A549 (cell line): ENCODE results near the gene TGFBR3. TPM values are rescaled to one million over a fixed set of nuclear protein-coding genes. Genes with fewer than 3 reads are reported as not detected.

Experiments used
- ATAC-seq, 2 experiments: fragments of 200-7000 bp in 1 of 2; fragments of >200 bp in 1 of 2; cut with Nextera tagmentation in 1 of 2; cut with Tn5 transposase in 1 of 2; 3 replicates each; pipeline versions ENCODE4 v1.8.0 to v1.9.1; 2018 to 2020; ENCODE audit warnings: mild to moderate bottlenecking in 1 of 2, moderate library complexity in 1 of 2
- CTCF ChIA-PET: fragments of 300-600 bp; sonication (Branson Sonifier 250); formaldehyde crosslinking; extraction: SDS; loops from one replicate; lab custom pipeline; 2021; ENCODE audit warnings: antibody characterized with exemption, inconsistent platforms; lab: Yijun Ruan, JAX
- POLR2A ChIA-PET: fragments of 350-600 bp; formaldehyde crosslinking; extraction: SDS; loops from one replicate; lab custom pipeline; 2021; ENCODE audit warnings: antibody characterized with exemption, inconsistent platforms; lab: Yijun Ruan, JAX
- DNase-seq, 2 experiments: peaks; one replicate each; pipeline versions ENCODE4 v3.0.0 to v3.0.0-alpha.2; 2011 to 2016; ENCODE audit warnings: low read depth in 1 of 2, low spot score in 1 of 2
- FAIRE-seq: peaks from 2 replicates; lab custom pipeline; 2011; peaks lifted over from hg19 to GRCh38; lab: Jason Lieb, UNC
- H3K27ac ChIP-seq, 2 experiments: fragments of >200 bp; sonication (Bioruptor Twin); formaldehyde crosslinking; 3 replicates each; pipeline ENCODE4 v1.5.1; 2016 to 2017
- H3K4me1 ChIP-seq: fragments of >200 bp; sonication (Bioruptor Twin); formaldehyde crosslinking; 3 replicates; pipeline ENCODE4 v1.6.1; 2016
- H3K4me2 ChIP-seq: fragments of >200 bp; sonication (Bioruptor Twin); formaldehyde crosslinking; 3 replicates; pipeline ENCODE4 v1.6.1; 2016
- H3K4me3 ChIP-seq: fragments of >200 bp; sonication (Bioruptor Twin); formaldehyde crosslinking; 3 replicates; pipeline ENCODE4 v1.5.1; 2016
- H3K9me3 ChIP-seq: fragments of >200 bp; sonication (Bioruptor Twin); formaldehyde crosslinking; 3 replicates; pipeline ENCODE4 v1.6.1; 2016
- ATOH8 ChIP-seq: fragments of 250-450 bp; sonication (Bioruptor Pico); IDR thresholded peaks from 2 replicates; pipeline ENCODE4 v1.5.0; 2020; ENCODE audit warnings: low read depth, mild to moderate bottlenecking, moderate library complexity
- BHLHE40 ChIP-seq: IDR thresholded peaks from 2 replicates; pipeline ENCODE4 v1.6.1; 2012; ENCODE audit warnings: low read depth, low read length, inconsistent platforms
- CHD4 ChIP-seq: fragments of 200-600 bp; sonication (generic); IDR thresholded peaks from 2 replicates; pipeline ENCODE4 v1.6.1; 2016; ENCODE audit warnings: antibody characterized with exemption, mild to moderate bottlenecking, borderline replicate concordance
- EHF ChIP-seq: fragments of 250-450 bp; sonication (Bioruptor Pico); IDR thresholded peaks from 2 replicates; pipeline ENCODE4 v1.5.0; 2020; ENCODE audit warnings: mild to moderate bottlenecking
- EHMT2 ChIP-seq: fragments of 200-600 bp; sonication (generic); IDR thresholded peaks from 2 replicates; pipeline ENCODE4 v1.6.1; 2016; ENCODE audit warnings: antibody characterized with exemption, low read depth, mild to moderate bottlenecking, moderate library complexity
- ELK1 ChIP-seq: fragments of 150-350 bp; IDR thresholded peaks from 2 replicates; pipeline ENCODE4 v1.6.1; 2014; ENCODE audit warnings: low read depth, mild to moderate bottlenecking, low read length
- EP300 ChIP-seq, 2 experiments: fragments of >200 bp; sonication (Bioruptor Twin); formaldehyde crosslinking; IDR thresholded peaks; 2 replicates in 1 of 2; 3 replicates in 1 of 2; pipeline ENCODE4 v1.6.1; 2016 to 2017
- ESRRA ChIP-seq: fragments of 150-350 bp; IDR thresholded peaks from 2 replicates; pipeline ENCODE4 v1.6.1; 2014; ENCODE audit warnings: mild to moderate bottlenecking, low read length, borderline replicate concordance
- FOSB ChIP-seq: fragments of 250-450 bp; sonication (Bioruptor Pico); IDR thresholded peaks from 2 replicates; pipeline ENCODE4 v1.5.0; 2020; ENCODE audit warnings: mild to moderate bottlenecking, moderate library complexity
- HEYL ChIP-seq: fragments of 250-450 bp; sonication (Bioruptor Pico); IDR thresholded peaks from 2 replicates; pipeline ENCODE4 v1.8.0; 2021; ENCODE audit warnings: mild to moderate bottlenecking, moderate library complexity
- MAX ChIP-seq: IDR thresholded peaks from 2 replicates; pipeline ENCODE4 v1.6.1; 2012
- MAZ ChIP-seq: fragments of 150-350 bp; IDR thresholded peaks from 2 replicates; pipeline ENCODE4 v1.6.1; 2014; ENCODE audit warnings: antibody characterized with exemption, low read depth, low read length, borderline replicate concordance
- NFE2L2 ChIP-seq: fragments of 150-350 bp; conservative IDR thresholded peaks from 2 replicates; pipeline ENCODE4 v1.6.1; 2014; ENCODE audit warnings: low read length
- NPAS2 ChIP-seq: fragments of 250-450 bp; sonication (Bioruptor Pico); IDR thresholded peaks from 2 replicates; pipeline ENCODE4 v1.8.0; 2022; ENCODE audit warnings: mild to moderate bottlenecking, moderate library complexity, borderline replicate concordance
- PBX3 ChIP-seq: IDR thresholded peaks from 2 replicates; pipeline ENCODE4 v1.6.1; 2012
- PHF8 ChIP-seq: fragments of 200-600 bp; sonication (generic); IDR thresholded peaks from 2 replicates; pipeline ENCODE4 v1.6.1; 2016; ENCODE audit warnings: low read depth, mild to moderate bottlenecking, antibody characterized with exemption, moderate library complexity, borderline replicate concordance
- POLR2A ChIP-seq: IDR thresholded peaks from 2 replicates; pipeline ENCODE4 v1.6.1; 2012; ENCODE audit warnings: mild to moderate bottlenecking, low read length
- RAD21 ChIP-seq, 2 experiments: fragments of >200 bp in 1 of 2; sonication (Bioruptor Twin) in 1 of 2; formaldehyde crosslinking in 1 of 2; IDR thresholded peaks in 1 of 2; conservative IDR thresholded peaks in 1 of 2; 2 replicates in 1 of 2; 3 replicates in 1 of 2; pipeline ENCODE4 v1.6.1; 2012 to 2018; ENCODE audit warnings: inconsistent platforms in 1 of 2
- RARB ChIP-seq: fragments of 250-450 bp; sonication (Bioruptor Pico); IDR thresholded peaks from 2 replicates; pipeline ENCODE4 v1.8.0; 2021; ENCODE audit warnings: mild to moderate bottlenecking, moderate library complexity
- RNF2 ChIP-seq: fragments of 200-600 bp; sonication (generic); IDR thresholded peaks from 2 replicates; pipeline ENCODE4 v1.6.1; 2016; ENCODE audit warnings: low read depth, mild to moderate bottlenecking, antibody characterized with exemption, moderate library complexity, borderline replicate concordance
- SREBF2 ChIP-seq: fragments of 450-650 bp; IDR thresholded peaks from 2 replicates; pipeline ENCODE4 v1.6.1; 2014; ENCODE audit warnings: mild to moderate bottlenecking, moderate library complexity
- ZNF302 ChIP-seq: fragments of 250-450 bp; sonication (Bioruptor Pico); IDR thresholded peaks from 2 replicates; pipeline ENCODE4 v1.9.0; 2021; ENCODE audit warnings: inconsistent platforms, mild to moderate bottlenecking, moderate library complexity
- WGBS: methylation state at CpG from one replicate; pipeline ENCODE4 v1.1.6; 2017; ENCODE audit errors: missing lambda C conversion rate; 5-methylcytosine and 5-hydroxymethylcytosine counted together
- polyA plus RNA-seq, 4 experiments: library from polyadenylated mRNA; depleted of rRNA in 3 of 4; stranded (reverse); fragments of >200 nt; fragmentation: RNase III in 1 of 4; extraction: RNeasy Plus Mini Kit Qiagen cat#74134 plus additional on column Dnase treatment in 1 of 4; gene quantifications; 2 replicates in 3 of 4; 3 replicates in 1 of 4; pipeline ENCODE4 v1.2.3, GENCODE V29; 2011 to 2017

The TGFBR3 gene
- polyA plus RNA-seq, 2 of the 4 experiments (the other 2 are of a cell fraction) = 5.0 to 8.9 TPM

- WGBS = 76% methylated on average over 6 of the region's 6 CpGs
- H3K27ac ChIP-seq = no peak overlapping the region
- ATAC-seq (no peak), DNase-seq (no peak), FAIRE-seq (no peak)
- no peak overlapping the region for H3K4me2 ChIP-seq
- H3K9me3 ChIP-seq = no peaks in the 10 kb centered on the region; the same call in 2 of the 3 replicates
- TF ChIP-seq EHMT2 (no peak), PHF8 (no peak), MAX (no peak), EP300 (IDR thresholded peaks at IDR 0.05) (no peak), NFE2L2 (no peak), ELK1 (no peak), ATOH8 (CRISPR knock-in tag) (no peak), SREBF2 (no peak), BHLHE40 (no peak), MAZ (no peak), FOSB (no peak), EHF (CRISPR knock-in tag) (no peak), RNF2 (no peak), RARB (CRISPR knock-in tag) (no peak)
- H3K4me3 ChIP-seq = no peak overlapping the region
- POLR2A ChIA-PET = no interaction called here
- H3K4me1 ChIP-seq = no peaks in the 10 kb centered on the region; the same call in 2 of the 3 replicates
- CTCF ChIA-PET = no interaction called here
Measured at GRCh38 chr1:91645031-91645430, 240.9 kb downstream of the TGFBR3 start.

- DNase-seq (no peak), FAIRE-seq (no peak), ATAC-seq (no peak)
- TF ChIP-seq ESRRA (no peak), ZNF302 (no peak), RAD21 (conservative IDR thresholded peaks at IDR 0.05 in 1 of 2, IDR thresholded peaks at IDR 0.05 in 1 of 2) (no peak), FOSB (no peak), NPAS2 (CRISPR knock-in tag) (no peak), CHD4 (no peak), BHLHE40 (no peak), POLR2A (no peak), HEYL (CRISPR knock-in tag) (no peak), PBX3 (no peak)
- no peak overlapping the region for H3K4me2 ChIP-seq
- H3K4me1 ChIP-seq = no peaks in the 10 kb centered on the region
- H3K9me3 ChIP-seq = no peaks in the 10 kb centered on the region; the same call in 2 of the 3 replicates
- H3K27ac ChIP-seq = no peak overlapping the region
- ChIA-PET CTCF (no interaction called here), POLR2A (no interaction called here)
- H3K4me3 ChIP-seq = no peak overlapping the region
- 72% methylated on average over 4 of the region's 4 CpGs for WGBS
Measured at GRCh38 chr1:91643431-91643830, 242.5 kb downstream of the TGFBR3 start.
